Measurements from ENCODE around the gene JAM3.

DNA sequence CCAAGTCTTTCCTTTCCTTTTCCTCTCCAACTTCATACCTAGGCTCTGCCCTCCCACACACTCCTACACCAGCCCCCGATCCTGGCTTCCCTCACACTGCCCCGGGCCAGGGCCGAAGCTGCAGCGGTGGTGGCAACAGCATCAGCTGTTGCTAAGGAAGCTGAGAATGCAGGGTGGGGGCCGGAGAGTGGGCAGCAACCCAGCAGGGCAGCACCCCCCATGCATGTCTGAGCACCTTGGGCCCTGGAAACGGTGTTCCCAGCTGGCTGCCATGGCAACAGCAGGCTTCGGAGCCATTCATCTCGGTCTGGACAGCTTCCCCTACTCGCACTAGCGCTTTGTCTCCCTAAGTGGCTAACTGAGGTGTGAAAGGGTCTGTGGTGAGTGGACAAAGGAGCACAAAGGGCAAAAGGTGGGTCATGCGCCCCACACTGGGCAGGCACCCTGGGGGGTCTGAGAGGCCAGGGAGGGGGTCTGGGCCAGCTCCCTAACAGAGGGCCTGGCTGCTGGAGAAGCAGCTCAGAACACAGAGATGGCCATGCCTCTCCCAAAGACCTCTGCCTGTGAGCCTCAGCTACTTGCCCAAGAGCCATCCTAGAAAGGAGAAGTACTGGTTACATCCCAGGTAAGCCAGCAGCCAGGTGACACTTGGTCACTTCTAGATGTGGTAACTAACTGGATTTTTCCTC, 42.1 kb upstream of the JAM3 start:
- TF ChIP-seq CTCF (IDR thresholded peaks at IDR 0.05) (no peak), POLR2A (IDR thresholded peaks at IDR 0.05) (no peak)
